Ammon's horn (tissue), 1 donor: Measurements from ENCODE around the gene CYB561D1.
"Not testable (repeated sequence)": the region's sequence is repeated elsewhere in the genome, so short reads cannot be mapped to it uniquely, and the experiment has no call there.

Experiments
- DNase-seq: peaks from one replicate; pipeline ENCODE4 v3.0.0-alpha.2; 2016; ENCODE audit warnings: low spot score

Gene CYB561D1, protein sequence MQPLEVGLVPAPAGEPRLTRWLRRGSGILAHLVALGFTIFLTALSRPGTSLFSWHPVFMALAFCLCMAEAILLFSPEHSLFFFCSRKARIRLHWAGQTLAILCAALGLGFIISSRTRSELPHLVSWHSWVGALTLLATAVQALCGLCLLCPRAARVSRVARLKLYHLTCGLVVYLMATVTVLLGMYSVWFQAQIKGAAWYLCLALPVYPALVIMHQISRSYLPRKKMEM

DNA sequence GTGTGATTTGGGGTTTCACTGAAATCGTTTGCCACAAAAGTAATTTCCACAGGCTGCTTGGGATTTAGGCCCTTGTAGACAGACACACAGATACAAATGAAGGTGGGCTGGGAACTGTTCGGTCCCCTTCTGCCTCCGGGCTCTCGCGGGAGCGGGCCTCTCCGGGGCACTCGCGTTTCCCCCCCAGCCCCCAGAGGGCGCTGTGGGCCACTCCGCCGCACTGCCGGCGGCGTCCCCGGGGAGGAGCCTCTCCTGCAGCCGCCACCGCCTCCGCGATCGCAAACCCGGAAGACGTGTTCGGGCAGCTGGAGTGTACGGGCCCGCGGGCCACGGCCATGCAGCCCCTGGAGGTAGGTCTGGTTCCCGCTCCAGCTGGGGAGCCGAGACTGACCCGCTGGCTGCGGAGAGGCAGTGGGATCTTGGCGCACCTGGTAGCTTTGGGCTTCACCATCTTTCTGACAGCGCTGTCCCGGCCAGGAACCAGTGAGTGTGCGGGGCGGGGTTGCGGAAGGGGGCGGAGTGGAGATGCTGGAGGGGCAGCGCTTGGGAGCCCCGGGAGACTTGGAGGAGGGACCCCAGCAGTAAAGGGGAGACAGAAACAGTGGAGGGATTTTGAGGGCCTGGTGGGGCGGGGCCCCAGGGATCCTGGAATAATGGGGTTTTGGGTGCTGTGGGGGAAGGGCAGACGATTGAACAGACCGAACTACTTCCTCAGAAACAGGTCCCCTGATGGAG, at the start of gene CYB561D1:
CYB561D1 (plus strand) TSS at position 290 of the 735 bp plus-strand sequence; CDS start at position 336, 46 bp downstream.
- peak; percentile 86 for DNase-seq

DNA sequence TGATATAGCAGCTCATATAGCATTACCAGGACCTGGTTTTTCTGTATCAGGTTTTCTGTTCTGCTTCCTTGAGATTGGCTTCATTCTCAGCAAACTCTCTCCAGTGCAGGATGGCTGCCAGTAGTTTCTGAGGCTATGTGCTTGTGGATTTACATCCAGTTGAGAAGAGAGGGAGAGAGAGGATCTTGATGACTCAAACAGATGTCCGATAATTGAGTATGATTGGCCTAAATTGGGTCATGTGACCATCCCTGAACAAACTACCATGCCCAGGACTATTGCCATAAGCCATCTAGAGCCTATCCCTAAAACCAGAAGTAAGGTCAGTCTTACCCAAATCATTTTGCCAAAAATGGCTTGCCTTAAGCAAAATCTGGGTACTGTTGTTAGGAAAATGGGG, 49.5 kb upstream of the CYB561D1 start:
- DNase-seq, result no peak

DNA sequence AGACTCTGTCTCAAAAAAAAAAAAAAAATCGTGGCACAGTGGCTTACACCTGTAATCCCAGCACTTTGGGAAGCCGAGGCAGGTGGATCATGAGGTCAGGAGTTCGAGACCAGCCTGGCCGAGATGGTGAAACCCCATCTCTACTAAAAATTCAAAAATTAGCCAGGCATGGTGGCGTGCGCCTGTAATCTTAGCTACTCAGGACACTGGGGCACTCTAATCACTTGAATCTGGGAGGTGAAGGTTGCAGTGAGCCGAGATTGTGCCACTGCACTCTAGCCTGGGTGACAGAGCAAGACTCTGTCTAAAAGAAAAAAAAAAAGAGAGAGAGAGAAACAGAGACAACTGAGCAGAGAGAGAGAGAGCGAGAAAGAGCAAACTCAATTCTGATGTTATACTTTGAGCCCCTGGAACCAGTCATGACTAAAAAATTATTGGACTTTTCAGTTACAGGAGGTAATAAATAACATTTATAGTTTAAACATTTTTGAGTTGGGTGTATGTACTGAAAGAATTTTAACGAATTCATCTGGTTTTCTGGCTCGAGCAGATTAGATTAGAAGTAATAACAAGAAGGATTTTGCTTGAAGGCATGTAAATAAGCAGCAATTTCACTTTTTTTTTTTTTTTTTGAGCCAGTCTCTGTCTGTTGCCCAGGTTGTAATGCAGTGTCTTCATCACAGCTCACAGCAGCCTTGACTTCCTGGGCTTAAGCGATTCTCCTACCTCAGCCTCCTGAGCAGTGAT, 47.8 kb upstream of the CYB561D1 start:
- not testable (repeated sequence) for DNase-seq

DNA sequence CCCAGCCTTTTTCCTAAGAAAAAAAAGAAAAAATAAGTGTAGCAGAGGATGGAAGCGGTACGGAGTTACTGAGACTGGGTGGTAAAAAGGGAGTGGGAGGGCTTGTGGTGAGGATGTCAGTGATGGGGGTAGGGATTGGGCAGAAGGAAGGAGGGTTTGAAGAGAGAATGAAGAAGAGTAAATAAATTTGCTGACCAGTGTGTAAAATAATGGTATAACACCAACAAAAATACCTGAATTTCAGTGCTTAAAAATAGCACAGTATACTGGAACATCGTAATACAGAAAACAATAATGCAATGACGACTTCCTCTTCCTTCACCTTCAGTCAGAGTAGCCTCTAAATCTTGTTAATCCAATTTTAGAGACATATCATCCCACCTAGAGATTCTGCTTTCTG, 46.4 kb upstream of the CYB561D1 start:
- DNase-seq, result no peak

DNA sequence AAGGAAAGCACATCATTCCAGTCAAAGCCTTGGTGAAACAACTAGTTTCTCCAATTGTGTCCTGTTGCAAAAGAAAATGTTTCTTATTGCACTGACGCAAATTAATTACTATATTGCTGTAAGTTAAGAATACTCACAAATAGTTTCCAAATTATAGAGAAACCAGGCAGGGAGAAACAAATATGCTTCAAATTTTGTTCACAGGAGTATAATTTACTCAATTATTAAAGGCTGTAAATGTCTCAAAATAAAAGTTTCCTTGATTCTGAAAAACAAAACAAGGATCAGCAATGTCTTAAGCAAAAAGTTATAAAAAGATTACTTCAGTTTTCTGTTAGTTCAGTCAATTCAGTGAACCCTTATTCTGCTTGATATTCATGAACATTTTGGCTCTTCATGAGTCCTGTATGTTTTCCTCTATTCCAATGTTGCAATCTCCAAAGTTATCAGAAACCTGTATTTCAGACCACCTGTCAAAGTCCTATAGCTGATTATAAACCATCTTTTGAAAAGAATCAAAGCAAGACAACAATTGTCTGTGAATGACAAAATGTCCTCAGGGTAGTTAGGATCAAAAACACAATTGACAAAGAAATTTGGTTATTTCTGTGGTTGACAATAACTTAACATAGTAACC, 39.3 kb upstream of the CYB561D1 start:
- DNase-seq, result no peak

DNA sequence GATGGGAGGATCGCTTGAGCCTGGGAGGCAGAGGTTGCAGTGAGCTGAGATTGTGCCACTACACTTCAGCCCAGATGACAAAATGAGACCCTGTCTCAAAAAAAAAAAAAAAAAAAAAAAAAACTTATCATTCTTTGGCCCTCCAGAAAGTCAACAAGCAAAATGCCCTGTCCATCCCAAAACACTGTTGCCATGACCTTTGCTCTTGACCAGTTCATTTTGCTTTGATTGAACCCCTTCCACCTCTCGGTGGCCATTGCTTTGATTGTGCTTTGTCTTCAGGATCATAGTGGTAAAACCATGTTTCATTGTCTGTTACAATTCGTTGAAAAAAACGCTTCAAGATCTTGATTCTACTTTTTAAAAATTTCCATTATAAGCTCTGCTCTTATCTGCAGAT, 36.1 kb upstream of the CYB561D1 start:
- no peak for DNase-seq

DNA sequence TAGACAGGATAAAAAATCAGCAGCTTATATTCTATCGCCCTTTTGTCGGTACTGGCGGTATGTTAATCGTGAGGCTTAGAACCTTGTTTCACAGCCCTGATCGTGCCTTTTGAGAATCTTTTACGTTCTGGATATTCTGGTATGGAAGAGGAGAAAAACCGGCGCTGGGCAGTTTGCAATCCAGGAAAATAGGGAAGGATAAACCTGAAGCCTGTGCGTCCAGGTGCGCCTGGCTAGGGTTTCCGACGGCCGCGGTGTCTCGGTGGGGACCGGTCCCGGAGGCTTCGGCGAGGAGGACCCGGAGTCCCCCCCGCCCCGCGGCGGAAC, 27.8 kb upstream of the CYB561D1 start:
- DNase-seq, result no peak

DNA sequence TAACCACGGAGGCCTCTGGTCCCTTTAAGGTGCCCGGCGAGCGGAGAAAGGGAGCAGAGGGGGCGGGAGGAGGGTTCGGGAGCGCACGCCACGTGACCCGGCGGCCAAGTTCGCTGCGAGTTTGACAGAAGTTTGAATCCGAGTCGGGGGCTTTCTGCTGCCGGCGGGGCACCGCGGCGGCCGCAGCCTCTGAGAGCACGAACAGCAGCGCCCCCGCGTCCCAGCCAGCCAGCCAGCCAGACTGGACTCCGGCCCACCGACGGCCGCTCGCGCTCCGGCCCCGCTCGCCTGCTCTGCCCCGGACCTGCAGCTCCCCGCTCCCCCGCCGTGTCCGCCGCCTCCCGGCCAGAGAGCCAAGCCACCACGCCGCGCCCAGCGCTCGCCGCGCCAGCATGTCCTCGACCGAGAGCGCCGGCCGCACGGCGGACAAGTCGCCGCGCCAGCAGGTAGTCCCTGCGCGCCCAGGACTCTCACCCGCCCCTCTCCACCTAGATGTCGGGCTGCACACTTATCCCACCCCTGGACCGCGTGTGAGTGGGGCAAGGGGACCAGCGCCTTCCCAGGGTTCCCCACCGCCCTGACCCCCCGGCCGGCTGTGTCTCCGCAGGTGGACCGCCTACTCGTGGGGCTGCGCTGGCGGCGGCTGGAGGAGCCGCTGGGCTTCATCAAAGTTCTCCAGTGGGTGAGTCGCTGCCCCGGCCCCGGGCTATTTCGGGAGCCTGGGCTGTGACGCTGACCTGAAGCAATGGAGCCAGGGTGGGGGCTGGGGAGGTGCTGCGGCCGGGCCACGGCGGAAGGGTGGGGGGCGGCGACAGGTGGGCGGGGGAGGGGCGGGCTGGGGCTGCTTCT, 27.2 kb upstream of the CYB561D1 start, which contains the start of gene SYPL2:
SYPL2 (plus strand) TSS at position 95 of the 849 bp plus-strand sequence; CDS start at position 393, 298 bp downstream.
- DNase-seq, result peak; percentile 47

DNA sequence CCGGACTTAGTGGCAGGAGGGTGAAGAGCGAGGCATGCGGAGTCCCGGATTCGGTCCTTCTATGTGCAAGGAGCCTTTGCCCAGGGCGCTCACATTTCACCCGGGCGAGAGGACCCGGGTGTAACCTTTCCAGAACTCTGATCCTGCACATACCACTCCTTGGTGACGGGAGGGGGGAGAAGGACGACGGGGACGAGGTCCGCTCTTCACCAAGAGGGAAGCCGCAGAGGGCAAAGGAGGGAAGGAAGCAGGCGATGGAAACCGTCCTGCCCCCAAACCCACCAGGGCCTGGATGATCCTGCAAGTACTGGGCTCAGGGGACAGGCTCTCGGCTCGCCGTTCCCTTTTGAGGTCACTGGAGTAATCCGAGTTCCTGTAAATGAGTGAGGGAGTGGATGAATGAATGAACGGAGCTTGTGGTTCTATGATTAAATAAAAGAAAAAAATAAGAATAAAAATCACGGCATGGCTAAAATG, 26.6 kb upstream of the CYB561D1 start:
- DNase-seq, result no peak

DNA sequence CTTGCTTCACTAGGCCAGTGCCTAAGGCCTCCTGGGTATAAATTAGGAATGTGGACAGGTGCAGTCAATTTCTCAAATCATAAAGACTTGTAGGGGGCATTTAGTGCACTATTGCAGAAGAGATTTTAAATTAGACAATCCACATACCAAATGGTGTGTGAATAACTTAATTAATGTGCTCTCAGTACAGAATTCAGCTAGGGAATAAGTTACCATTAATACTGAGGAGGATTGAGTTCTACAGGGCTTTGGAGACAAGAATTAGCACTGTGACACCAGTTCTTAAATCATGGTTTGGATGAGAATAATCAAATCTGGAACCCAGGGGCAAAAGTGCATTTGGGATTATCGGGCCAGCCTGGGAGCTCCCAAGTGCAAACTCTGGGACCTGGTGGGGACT, 25.8 kb upstream of the CYB561D1 start:
- DNase-seq, result no peak

DNA sequence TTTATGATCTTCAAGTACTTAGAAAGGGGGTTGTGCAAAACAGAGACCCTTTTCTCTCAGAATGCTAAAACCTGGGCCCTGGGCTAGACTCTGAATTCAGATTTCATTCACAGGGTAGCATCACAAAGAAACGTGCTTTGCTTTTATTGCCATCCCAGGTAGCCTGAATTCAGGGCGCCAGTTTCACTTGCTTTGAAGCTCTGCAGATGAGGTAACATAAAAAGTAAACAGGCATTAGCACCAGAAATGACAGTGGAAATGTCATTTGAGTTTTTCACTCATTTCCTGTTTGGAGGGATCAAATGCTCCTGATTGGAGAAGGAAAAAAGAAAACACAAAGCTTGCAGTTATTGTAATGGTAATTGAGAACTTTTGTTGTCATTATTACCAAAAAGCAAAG, 25.0 kb upstream of the CYB561D1 start:
- DNase-seq, result no peak

DNA sequence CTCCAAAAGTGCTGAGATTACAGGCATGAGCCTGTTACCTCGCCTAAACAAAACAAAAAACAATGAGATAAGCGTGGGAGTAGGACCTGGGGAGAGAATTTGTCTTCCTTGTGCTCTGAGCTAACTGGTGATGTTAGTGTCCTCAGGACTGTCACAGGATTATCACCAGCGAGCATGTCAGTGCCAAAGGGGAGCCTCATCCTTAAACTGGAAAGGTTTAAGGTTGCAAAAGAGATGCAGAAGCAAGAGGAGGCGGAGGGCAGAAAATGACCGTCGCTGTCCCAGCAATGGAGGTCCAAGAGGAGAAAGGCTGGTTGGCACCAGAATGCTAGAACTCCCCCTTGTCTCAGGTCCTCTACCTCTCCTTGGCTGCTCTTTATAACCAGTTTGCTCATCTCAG, 23.6 kb upstream of the CYB561D1 start:
- DNase-seq, result no peak

DNA sequence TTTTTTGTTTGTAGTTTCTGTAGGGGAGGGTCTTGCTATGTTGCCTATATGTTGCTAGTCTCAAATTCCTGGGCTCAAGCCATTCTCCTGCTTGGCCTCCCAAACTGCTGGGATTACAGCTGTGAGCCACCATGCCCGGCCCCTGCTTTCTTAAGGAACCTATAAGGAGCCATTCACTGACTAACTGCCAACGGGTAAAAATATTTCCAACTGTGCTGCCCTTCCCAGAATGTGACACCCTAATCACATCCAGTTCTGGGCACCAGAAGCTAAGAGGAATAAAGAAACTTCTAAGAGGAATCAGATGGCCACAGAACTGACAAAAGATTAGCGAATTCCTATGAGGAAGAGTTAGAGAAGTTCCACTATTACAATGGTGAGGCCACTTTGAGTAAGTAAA, 21.1 kb upstream of the CYB561D1 start:
- DNase-seq, result no peak

DNA sequence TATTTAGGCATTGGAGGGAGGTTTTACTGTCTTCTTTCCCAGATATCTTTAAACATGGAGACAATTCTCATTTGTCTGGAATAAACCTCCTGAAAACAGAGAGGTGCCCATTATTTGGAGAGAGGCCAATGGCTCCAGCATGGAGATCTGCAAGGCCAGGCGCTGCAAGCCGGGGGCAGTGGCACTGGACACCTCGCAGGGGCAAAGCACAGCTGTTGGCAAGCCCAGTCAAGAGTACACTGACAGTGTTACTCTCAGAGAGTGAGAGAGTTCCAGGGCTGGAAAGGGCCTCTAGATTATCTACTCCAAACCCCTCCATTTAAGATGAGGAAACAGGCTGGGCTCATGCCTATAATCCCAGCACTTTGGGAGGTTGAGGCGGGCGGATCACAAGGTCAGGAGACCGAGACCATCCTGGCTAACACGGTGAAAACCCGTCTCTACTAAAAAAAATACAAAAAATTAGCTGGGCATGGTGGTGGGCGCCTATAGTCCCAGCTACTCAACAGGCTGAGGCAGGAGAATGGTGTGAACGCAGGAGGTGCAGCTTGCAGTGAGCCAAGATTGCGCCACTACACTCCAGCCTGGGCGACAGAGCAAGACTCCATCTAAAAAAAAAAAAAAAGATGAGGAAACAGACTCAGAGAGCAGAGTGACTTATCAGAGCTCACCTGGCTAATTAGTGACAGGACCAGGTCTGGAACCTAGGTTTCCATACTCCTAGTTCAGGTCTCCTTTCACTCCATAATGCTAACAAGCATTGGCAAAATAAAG, 20.4 kb upstream of the CYB561D1 start:
- not testable (repeated sequence) for DNase-seq

DNA sequence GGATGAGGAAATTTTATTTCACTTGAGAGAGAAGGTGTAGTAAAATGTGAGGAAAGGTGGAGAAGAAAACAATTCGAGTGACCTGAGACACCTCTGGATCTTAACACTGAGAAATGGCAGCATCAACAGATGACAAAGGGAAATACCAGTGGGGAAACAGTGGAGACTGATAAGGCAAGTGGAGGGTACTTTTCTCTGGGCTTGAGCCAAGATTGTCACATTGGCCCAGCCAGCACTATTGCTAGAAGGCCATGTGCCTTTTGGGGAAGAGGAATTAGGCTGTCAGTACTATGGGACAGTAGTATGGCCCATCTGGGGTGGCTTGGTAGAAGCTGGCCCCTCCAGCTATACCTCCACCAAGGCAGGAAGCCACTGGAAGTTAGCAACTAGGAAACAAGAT, 19.2 kb upstream of the CYB561D1 start:
- no peak for DNase-seq

DNA sequence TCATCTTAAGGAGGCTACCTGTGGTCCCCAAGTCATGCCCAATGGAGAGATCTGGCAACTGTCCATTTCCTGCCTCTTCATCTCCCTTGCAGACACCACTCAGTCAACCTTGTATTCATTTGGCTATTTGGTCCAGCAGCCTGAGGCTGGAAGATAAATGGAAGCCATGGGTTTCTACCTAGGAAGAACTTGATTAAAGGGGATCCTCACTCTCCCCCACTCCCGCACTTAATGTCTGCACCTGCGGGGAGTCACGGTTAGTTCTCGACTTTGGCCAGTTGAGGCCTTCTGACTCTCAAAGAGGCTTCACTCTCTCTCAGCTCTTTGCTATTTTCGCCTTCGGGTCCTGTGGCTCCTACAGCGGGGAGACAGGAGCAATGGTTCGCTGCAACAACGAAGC, 18.6 kb upstream of the CYB561D1 start:
- no peak for DNase-seq

DNA sequence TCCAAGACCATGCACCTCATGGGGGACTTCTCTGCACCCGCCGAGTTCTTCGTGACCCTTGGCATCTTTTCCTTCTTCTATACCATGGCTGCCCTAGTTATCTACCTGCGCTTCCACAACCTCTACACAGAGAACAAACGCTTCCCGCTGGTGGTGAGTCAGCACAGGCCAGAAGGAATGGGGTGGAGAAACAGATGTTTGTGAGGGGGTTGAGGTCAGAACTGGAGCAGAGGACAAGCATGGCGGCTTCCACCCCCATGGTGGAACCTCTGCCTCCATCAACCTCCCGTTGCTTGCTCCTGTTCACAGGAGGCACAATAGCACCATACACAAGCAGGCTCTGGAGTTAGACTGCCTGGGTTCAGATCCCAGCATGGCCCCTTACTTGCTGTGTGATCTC, 17.1 kb upstream of the CYB561D1 start:
- DNase-seq, result no peak

DNA sequence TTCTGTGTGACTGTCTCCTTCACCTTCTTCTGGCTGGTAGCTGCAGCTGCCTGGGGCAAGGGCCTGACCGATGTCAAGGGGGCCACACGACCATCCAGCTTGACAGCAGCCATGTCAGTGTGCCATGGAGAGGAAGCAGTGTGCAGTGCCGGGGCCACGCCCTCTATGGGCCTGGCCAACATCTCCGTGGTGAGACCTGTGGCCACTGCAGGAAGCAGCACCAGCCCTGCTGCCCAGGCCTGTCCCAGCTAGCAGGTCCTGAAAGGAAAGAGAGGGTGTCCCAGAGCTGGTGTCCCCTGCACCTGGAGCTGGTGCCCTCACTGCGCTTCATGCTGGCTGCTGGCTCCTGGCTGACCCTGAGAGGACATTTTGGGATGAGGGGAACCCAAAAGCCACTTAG, 16.1 kb upstream of the CYB561D1 start:
- no peak for DNase-seq

DNA sequence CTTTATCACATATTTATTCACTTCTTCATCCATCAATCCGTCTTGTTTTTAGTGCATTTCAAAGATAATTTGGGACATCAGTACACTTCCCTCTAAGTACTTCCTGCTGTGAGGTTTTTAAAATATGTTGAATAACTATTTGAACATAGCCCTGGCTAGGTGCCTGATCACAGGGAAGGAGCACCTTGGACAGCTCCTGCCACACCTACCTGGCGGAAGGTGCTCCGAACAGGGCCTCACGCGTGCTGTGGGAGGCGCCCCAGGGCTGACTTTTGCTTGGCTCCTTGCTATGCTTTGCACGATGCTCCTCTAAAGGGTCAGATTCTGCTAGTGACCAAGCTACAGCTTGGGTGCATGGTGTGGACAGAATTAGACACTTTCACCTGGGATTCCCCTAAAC, 15.1 kb upstream of the CYB561D1 start:
- no peak for DNase-seq

DNA sequence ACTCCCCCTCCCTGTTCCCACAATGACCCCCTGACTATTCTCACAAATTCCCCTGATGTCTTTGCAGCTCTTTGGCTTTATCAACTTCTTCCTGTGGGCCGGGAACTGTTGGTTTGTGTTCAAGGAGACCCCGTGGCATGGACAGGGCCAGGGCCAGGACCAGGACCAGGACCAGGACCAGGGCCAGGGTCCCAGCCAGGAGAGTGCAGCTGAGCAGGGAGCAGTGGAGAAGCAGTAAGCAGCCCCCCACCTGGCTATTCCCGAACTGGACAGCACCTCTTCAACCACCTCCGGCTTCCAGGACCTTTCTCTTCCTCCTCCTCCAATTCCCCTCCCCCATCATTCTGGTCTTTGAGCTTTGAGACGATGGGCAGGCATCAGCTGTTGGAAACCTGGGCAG, 14.6 kb upstream of the CYB561D1 start:
- no peak for DNase-seq

DNA sequence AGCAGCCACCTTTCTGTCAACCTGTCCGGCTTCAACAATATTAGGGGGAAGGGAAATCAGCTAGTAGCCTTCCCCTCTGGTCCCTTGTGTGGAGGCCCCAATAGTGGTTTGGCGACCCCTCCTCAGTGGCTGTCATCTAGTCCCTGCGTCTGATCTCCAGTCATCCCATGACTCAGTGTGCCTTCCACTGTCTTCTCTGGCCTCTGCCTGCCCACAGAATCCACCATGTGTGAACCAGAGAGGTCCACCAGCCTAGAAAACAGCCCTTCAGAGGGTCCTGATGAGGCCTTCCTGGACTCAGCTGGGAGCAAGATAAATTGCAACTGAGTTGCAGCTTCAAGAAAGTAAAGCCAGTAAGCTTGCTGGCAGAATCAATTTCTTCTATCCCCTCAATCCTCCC, 14.0 kb upstream of the CYB561D1 start:
- DNase-seq, result no peak
